ENCODE measurements around the gene CNIH4. TPM values are rescaled to one million over a fixed set of nuclear protein-coding genes. Genes with fewer than 3 reads are reported as not detected.

Gene CNIH4
- total and polyA plus RNA-seq, 3 donors from 2014 or later, result 24.7 to 43.3 (median 32.1) TPM

DNA sequence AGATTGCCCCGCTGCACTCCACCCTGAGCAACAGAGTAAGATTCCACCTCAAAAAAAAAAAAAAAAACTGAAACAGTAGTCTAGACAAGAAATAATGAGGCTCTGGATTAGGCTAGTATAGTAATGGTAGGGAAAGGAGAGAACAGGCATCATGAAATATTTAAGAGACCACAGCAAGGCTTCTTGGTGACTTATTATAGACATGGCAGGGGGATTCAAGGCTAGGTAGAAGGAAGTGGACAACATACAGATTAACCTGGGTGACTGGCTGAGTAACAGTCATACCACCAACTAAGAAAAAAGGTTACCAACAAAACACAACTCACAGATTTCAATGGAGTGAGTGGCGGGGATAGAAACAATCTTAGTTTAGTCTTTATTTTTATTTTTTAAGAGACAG lies 35.0 kb upstream of the CNIH4 start:
- TF ChIP-seq, protein P1, sequence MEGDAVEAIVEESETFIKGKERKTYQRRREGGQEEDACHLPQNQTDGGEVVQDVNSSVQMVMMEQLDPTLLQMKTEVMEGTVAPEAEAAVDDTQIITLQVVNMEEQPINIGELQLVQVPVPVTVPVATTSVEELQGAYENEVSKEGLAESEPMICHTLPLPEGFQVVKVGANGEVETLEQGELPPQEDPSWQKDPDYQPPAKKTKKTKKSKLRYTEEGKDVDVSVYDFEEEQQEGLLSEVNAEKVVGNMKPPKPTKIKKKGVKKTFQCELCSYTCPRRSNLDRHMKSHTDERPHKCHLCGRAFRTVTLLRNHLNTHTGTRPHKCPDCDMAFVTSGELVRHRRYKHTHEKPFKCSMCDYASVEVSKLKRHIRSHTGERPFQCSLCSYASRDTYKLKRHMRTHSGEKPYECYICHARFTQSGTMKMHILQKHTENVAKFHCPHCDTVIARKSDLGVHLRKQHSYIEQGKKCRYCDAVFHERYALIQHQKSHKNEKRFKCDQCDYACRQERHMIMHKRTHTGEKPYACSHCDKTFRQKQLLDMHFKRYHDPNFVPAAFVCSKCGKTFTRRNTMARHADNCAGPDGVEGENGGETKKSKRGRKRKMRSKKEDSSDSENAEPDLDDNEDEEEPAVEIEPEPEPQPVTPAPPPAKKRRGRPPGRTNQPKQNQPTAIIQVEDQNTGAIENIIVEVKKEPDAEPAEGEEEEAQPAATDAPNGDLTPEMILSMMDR (IDR thresholded peaks at IDR 0.05), result no peak
- Histone ChIP-seq H3K4me1 (no peaks in the 10 kb centered on the region), H3K27ac (no peak overlapping the region), H3K36me3 (ENCODE audit: low read depth, missing control alignments) (no peaks in the 10 kb centered on the region), H3K4me3 (no peak overlapping the region), H3K27me3 (no peaks in the 10 kb centered on the region), H3K9me3 (no peaks in the 10 kb centered on the region)
- 98% methylated on average over 2 of the region's 2 CpGs for WGBS, 2 donors
- no peak for DNase-seq
- intact Hi-C loops (cut with DNase I; ENCODE audit: low total_unique reads), result no loop called here

DNA sequence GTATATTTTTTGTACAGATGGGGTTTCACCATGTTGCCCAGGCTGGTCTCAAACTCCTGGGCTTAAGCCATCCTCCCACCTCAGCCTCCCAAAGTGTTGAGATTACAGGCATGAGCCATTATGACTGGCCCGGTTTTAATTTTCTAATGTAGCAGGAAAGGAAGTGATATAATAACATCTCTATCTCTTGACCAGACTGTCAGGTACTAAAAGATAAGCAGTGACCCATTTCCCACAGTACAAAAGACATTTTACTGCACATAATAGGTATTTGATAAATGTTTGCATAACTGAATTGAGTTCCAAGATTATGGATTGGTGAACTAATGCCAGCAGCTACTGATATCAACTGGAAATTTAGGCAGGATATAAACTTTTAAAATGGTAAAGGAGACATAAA lies 30.7 kb upstream of the CNIH4 start:
- Histone ChIP-seq H3K9me3 (no peaks in the 10 kb centered on the region), H3K4me1 (peaks cover 9% of the 10 kb centered on the region), H3K27me3 (no peaks in the 10 kb centered on the region), H3K36me3 (ENCODE audit: low read depth, missing control alignments) (no peaks in the 10 kb centered on the region), H3K27ac (no peak overlapping the region), H3K4me3 (no peak overlapping the region)
- intact Hi-C loops (cut with DNase I; ENCODE audit: low total_unique reads), result no loop called here
- TF ChIP-seq POLR2A (IDR thresholded peaks at IDR 0.05), result no peak
- TF ChIP-seq, protein P1 (IDR thresholded peaks at IDR 0.05), result no peak
- no peak for DNase-seq
- WGBS, 2 donors, result 68 to 70% methylated on average over 1 of the region's 1 CpG

DNA sequence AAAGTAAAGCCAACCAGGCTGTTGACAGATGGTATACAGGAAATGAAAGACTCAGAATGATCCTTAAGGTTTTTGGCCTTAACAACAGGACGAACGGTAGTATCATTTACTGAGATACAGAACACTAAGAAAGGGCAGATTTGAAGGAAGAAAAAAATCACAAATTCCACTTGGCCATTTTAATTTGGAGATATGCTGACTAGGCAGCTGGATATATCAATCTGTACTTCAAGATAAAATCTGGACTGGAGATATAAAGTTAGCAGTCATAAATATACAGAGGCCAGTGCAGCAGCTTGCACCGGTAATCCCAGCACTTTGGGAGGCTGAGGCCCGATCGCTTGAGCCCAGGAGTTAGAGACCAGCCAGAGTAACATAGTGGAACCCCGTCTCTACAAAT lies 28.0 kb upstream of the CNIH4 start:
- 54 to 78% methylated on average over 6 of the region's 6 CpGs for WGBS, 2 donors
- Histone ChIP-seq H3K36me3 (ENCODE audit: low read depth, missing control alignments) (no peaks in the 10 kb centered on the region), H3K27me3 (no peaks in the 10 kb centered on the region), H3K27ac (no peak overlapping the region), H3K9me3 (no peaks in the 10 kb centered on the region), H3K4me1 (peaks cover 9% of the 10 kb centered on the region), H3K4me3 (no peak overlapping the region)
- TF ChIP-seq POLR2A (IDR thresholded peaks at IDR 0.05), result no peak
- no peak for DNase-seq
- intact Hi-C loops (cut with DNase I; ENCODE audit: low total_unique reads), result no loop called here

DNA sequence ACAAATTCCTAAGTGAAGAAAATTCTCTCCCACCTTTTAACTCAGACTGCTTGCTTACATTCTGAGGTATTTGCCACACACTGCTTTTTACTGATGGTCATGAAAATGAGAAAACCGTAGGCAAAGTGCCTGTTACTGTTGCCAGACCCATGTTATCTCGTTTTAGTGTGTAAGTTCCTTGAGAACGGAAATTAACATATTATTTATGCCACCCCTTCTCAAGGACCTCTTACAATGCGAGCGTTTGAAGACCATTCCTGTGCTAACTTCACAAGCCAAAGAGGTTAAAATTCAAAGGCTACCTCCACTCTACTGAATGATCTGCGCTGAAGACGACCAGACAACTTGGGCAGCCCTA lies 27.2 kb upstream of the CNIH4 start:
- peaks cover 9% of the 10 kb centered on the region for H3K4me1 ChIP-seq
- intact Hi-C loops (cut with DNase I; ENCODE audit: low total_unique reads), result no loop called here
- DNase-seq, result no peak
- H3K27me3 ChIP-seq, result no peaks in the 10 kb centered on the region
- H3K36me3 ChIP-seq (ENCODE audit: low read depth, missing control alignments), result no peaks in the 10 kb centered on the region
- peak overlapping the region; percentile 92 to 95 for H3K4me3 ChIP-seq
- peak overlapping the region; percentile 84 to 94 for H3K27ac ChIP-seq
- H3K9me3 ChIP-seq, result no peaks in the 10 kb centered on the region
- no peak for TF ChIP-seq POLR2A (IDR thresholded peaks at IDR 0.05)
- TF ChIP-seq, protein P1 (IDR thresholded peaks at IDR 0.05), result no peak
- WGBS, 2 donors, result 0 to 1% methylated on average over 7 of the region's 7 CpGs

DNA sequence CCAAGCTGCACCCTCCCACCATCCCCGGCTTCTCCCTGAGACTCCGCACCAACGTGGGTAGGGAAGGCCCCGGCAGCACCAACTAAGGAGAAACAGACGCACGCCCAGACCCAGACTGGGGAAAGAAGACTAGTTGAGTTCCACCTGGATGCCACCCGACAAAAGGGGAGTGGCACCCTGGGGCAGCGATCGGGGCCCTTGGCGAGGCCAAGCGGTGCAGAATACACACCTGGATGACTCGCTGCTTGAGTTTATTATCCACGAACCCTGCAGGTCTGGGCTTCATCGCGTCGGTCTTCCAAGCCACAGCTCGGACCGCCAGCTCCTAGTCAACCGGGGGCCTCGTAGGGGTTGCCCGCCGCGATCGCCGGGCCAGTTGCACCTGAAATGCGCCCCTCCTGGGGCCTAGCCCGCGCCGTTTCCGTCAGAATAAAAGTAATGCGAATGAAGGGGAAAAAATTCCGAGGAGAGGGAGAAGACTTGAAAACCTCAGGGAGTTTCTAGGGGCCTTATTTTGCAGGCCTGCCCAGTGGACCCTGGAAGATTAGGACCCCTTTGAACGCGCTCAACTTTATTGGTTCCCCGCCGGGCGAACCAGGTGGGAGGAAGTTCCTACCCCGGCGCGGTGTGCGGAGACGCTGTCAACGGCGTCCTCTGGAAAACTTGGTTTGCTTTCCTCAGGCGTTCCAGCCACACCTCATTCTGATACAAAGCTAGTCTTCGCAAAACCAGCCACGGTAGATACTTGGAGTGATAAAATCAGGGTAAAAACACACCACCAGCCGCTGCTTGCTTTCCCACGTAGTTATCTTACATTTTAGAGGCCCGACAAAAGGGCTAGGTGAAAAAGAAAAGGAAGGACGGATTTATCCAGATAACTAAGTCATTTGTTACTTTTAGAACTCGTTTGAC lies 26.6 kb upstream of the CNIH4 start, which contains the start of gene NVL:
NVL (minus strand) TSS at position 331 of the 912 bp plus-strand sequence; CDS start at position 286, 45 bp downstream.
- Histone ChIP-seq H3K27me3 (no peaks in the 10 kb centered on the region), H3K4me3 (peak within 1 kb of the TSS; percentile 92 to 95), H3K27ac (peak within 1 kb of the TSS; percentile 84 to 94), H3K4me1 (peaks cover 9% of the 10 kb centered on the region), H3K36me3 (ENCODE audit: low read depth, missing control alignments) (no peaks in the 10 kb centered on the region), H3K9me3 (no peaks in the 10 kb centered on the region)
- peak; percentile 91 for DNase-seq
- intact Hi-C loops (cut with DNase I; ENCODE audit: low total_unique reads), result no loop called here
- no peak for TF ChIP-seq POLR2A (IDR thresholded peaks at IDR 0.05)
- TF ChIP-seq, protein P1 (IDR thresholded peaks at IDR 0.05), result peak in 1 of 3 experiments; percentile 1
- WGBS, 2 donors, result 0 to 1% methylated on average over 44 to 52 of the region's 52 CpGs

All from testis (tissue), 3 donors.